ENCODE data around the gene GNG7.

The GNG7 gene

GRCh38 chr19:2600914-2601870 is 101.3 kb downstream of the GNG7 start (continued):
- TF ChIP-seq POU6F1 (CRISPR knock-in tag; IDR thresholded peaks at IDR 0.05; ENCODE audit: borderline replicate concordance, low read depth), result no peak
- no peak for TF ChIP-seq TCF4 (CRISPR knock-in tag; IDR thresholded peaks at IDR 0.05; ENCODE audit: borderline replicate concordance)

- TF ChIP-seq ZFP3 (CRISPR knock-in tag; IDR thresholded peaks at IDR 0.05), result no peak
- TF ChIP-seq GLIS3 (CRISPR knock-in tag; IDR thresholded peaks at IDR 0.05), result no peak
- no peak for TF ChIP-seq SNAI2 (CRISPR knock-in tag; IDR thresholded peaks at IDR 0.05)
- TF ChIP-seq TOX (CRISPR knock-in tag; IDR thresholded peaks at IDR 0.05; ENCODE audit: borderline replicate concordance), result no peak
- no peak for TF ChIP-seq CSDC2 (CRISPR knock-in tag; IDR thresholded peaks at IDR 0.05)
- TF ChIP-seq PPARA (CRISPR knock-in tag; IDR thresholded peaks at IDR 0.05; ENCODE audit: borderline replicate concordance), result no peak
- ATAC-seq, result no peak
These were observed 108.2 kb downstream of the GNG7 start for GRCh38 chr19:2594319-2594718.

GRCh38 chr19:2592824-2593223 is 109.7 kb downstream of the GNG7 start:
- ATAC-seq, result no peak
- no peak for TF ChIP-seq CSRNP3 (CRISPR knock-in tag; IDR thresholded peaks at IDR 0.05)
- no peak for TF ChIP-seq SNAI2 (CRISPR knock-in tag; IDR thresholded peaks at IDR 0.05)
- TF ChIP-seq TOX (CRISPR knock-in tag; IDR thresholded peaks at IDR 0.05; ENCODE audit: borderline replicate concordance), result no peak
- no peak for TF ChIP-seq ZFP30 (CRISPR knock-in tag; IDR thresholded peaks at IDR 0.05)
- no peak for TF ChIP-seq ZNF8 (CRISPR knock-in tag; IDR thresholded peaks at IDR 0.05)
- TF ChIP-seq ZNF565 (CRISPR knock-in tag; conservative IDR thresholded peaks at IDR 0.05; ENCODE audit: low read depth), result no peak
- TF ChIP-seq ISL1 (CRISPR knock-in tag; IDR thresholded peaks at IDR 0.05), result no peak

GRCh38 chr19:2591537-2592291 is 110.8 kb downstream of the GNG7 start:
- TF ChIP-seq ZFP3 (CRISPR knock-in tag; IDR thresholded peaks at IDR 0.05) (no peak), PPARA (CRISPR knock-in tag; IDR thresholded peaks at IDR 0.05; ENCODE audit: borderline replicate concordance) (no peak), ZNF8 (CRISPR knock-in tag; IDR thresholded peaks at IDR 0.05) (no peak), SNAI2 (CRISPR knock-in tag; IDR thresholded peaks at IDR 0.05) (no peak), ISL1 (CRISPR knock-in tag; IDR thresholded peaks at IDR 0.05) (no peak), TSHZ2 (CRISPR knock-in tag; IDR thresholded peaks at IDR 0.05) (no peak), PATZ1 (CRISPR knock-in tag; IDR thresholded peaks at IDR 0.05; ENCODE audit: borderline replicate concordance) (no peak), TOX (CRISPR knock-in tag; IDR thresholded peaks at IDR 0.05; ENCODE audit: borderline replicate concordance) (no peak), RARB (CRISPR knock-in tag; IDR thresholded peaks at IDR 0.05) (no peak)
- ATAC-seq, result no peak
